GM18858 (cell line): ENCODE data around the gene NUDT9.
A peak's percentile ranks its signal among the peaks of the same experiment; 100 is the strongest.
"Not testable (repeated sequence)": the region's sequence is repeated elsewhere in the genome, so short reads cannot be mapped to it uniquely, and the experiment has no call there.

ENCODE experiments used
- ATAC-seq: cut with Tn5 transposase; IDR thresholded peaks from one replicate; pipeline ENCODE4 v1.9.1; 2021; ENCODE audit not compliant: unreplicated experiment

Gene NUDT9

DNA sequence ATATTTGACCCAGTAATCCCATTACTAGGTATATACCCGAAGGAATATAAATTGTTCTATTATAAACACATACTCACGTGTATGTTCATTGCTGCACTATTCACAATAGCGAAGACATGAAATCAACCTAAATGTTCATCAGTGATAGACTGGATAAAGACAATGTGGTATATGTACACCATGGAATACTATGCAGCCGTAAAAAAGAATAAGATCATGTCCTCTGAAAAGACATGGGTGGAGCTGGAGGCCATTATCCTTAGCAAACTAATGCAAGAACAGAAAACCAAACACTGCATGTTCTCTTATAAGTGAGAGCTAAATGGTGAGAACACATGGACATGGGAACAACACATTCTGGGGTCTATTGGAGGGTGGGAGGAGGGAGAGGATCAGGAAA, 36.5 kb downstream of the NUDT9 start:
- ATAC-seq: no peak

DNA sequence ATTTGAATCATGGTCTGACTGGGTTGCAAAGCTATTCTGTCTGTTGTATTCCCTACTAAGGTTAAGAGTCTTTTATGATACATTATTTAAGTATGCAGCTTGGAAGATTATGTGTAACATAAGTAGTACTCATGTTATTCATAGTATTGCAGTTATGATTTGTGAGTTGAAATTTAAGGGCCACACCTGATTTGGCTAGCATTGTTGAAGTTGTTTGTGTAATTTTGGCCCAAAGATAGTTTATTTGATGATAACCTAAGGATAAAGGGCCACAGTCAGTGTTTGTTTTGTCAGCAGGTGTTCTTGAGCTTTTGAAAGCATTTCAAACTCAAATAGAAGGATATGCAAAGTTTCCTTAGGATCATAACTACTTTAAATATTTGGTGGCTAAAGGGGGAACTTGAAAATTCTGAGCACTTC, 38.9 kb downstream of the NUDT9 start:
- no peak for ATAC-seq

DNA sequence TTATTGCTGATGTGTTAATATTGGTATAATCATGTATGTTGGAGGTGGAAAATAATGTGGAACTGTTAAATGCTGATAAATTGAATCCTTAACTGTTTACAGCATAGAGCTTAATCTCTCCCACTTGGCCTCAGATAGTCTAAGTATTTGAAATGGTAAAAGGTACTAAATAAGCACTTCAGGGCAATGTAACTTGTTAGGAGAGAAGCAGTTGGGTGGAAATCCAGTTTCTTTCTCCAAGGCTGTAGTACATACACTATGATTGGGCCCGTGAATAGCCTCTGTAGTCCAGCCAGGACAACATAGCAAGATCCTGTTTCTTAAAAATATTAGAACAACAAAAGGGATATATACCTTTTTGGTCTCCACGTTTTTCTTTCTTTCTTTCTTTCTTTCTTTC, 39.7 kb downstream of the NUDT9 start:
- no peak for ATAC-seq

DNA sequence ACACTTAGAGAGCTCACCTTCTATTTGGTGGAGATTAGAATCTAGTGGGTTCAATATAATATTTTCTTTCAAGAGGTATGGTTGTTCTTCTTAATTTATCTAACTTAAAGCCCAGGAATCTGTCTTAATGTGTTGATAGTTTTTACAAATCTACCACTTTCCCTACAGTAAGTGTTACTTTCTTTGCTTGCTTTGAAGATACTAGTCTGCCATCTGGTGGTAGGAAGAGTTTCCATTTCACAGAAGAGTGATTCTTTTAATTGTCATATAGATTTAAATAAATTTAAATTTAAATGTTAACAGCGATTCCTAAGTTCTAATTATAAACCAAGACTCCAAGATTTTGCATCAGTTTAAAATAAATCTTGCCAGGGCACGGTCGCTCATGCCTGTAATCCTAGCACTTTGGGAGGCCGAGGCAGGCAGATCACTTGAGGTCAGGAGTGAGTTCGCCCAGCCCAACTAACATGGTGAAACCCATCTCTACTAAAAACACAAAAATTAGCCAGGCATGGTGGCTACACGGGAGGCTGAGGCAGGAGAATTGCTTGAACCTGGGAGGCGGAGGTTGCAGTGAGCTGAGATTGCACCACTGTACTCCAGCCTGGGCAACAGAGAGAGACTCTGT, 43.5 kb downstream of the NUDT9 start:
- no peak for ATAC-seq

DNA sequence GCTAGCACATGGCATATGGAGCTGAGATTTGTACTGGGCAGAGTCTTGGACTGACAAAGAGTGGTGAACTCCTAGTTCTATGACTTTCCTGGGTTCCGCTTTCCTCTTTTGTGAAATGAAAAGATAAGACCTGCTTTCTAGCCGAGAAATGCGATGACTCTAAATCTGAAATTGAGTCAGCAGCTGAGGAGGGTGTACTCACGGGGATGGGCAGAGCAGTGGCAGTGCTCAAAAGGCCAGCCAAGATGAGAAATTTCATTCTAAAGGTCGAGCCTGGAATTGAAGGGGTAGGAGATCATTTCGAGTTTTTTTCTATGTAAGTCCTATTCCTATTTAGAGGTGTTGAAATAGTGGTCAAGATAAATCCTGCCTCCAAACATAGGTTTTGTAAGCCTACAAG, 47.0 kb downstream of the NUDT9 start:
- no peak for ATAC-seq

DNA sequence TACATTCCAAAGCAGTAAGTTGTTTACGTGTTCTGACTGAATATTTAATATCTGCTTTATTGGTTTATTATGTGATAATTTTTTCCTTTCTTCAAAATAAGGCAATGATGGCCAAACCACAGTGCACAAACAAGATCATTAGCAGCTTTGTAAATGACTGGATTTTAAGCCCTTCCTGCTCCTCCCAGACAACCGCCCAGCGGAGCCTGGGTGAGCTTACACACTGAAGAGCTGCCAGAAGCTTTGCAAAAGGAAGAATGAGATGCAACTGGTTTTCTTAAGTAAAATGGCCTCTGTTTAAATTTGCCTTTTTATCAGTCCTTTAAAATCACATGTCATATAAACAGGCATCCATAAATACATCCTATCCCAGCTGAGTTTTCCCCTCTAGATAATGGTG, 54.6 kb downstream of the NUDT9 start:
- no peak for ATAC-seq

DNA sequence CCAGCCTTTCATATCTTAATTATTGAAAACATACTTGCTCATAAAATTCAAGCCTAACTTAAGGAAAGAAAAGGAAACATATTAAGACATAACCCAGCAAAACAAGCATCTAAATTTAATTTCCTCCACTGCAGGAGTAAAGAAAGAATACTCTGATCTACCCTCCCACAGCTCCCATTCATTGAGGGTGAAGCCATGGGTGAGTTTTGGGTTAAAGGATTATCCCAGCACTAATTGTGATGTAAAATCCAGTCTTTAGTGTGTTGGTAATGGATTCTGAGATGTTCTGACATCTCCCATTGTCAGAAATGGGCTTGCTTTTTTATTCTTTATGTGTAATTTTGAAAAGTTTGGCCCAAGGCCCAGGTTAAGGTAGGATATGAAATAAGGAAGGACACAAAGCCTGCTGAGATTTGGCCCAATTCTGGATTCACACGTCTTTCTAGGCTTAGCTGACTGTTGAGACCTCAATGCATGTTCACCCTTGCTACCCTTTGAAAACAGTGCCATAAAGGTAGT, 56.4 kb downstream of the NUDT9 start:
- ATAC-seq: no peak

DNA sequence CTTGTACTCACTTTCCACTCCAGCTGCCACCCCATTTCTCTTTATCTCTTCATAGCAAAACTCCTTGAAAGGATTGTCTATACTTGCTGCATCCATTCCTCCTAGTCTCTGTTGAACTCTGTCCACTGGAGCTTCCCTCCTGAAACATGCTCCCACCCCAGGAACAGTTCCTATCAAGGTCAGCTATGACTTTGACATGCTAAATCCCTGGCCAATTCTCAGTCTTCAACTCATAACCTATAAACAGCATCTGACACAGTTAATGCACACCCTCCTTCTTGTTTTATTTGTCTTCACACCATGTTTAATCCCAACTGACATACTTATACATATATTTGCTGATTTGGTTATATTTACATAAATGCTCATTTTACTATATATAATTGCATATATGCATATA, 59.0 kb downstream of the NUDT9 start:
- ATAC-seq: no peak

DNA sequence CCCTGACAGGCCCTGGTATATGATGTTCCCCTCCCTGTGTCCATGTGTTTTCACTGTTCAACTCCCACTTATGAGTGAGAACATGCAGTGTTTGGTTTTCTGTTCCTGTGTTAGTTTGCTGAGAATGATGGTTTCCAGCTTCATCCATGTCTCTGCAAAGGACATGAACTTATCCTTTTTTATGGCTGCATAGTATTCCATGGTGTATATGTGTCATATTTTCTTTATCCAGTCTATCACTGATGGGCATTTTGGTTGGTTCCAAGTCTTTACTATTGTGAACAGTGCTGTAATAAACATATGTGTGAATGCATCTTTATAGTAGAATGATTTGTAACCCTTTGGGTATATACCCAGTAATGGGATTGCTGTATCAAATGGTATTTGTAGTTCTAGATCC, 60.9 kb downstream of the NUDT9 start:
- ATAC-seq: not testable (repeated sequence)

DNA sequence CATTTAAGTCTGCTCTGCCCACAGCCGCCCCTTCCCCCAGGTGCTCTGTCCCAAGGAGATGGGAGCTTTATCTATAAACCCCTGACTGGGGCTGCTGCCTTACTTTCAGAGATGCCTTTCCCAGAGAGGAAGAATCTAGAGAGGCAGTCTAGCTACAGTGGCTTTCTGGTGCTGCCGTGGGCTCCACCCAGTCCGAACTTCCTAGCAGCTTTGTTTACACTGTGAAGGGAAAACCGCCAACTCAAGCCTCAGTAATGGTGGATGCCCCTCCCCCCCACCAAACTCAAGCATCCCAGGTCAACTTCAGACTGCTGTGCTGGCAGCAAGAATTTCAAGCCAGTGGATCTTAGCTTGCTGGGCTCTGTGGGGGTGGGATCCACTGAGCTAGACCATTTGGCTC, 66.3 kb downstream of the NUDT9 start:
- ATAC-seq: not testable (repeated sequence)

DNA sequence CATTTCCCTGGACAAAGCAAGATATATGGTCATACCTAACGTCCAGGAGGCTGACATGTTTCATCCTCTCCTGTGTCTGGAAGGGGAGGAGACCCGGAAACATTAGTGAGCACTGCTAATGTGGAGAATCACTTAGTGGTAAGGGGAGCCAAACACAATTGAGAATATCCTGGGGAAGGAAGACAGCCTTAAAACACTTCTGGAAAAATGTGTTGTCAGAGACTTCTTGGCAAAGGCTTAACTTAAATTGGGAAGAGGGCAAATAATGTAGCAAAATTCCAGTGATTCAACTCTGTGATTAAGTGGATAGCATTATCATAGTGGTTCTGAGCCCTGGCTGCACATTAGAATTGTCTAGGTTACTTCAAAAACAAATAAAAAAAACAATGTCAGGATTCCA, 67.3 kb downstream of the NUDT9 start:
- no peak for ATAC-seq

DNA sequence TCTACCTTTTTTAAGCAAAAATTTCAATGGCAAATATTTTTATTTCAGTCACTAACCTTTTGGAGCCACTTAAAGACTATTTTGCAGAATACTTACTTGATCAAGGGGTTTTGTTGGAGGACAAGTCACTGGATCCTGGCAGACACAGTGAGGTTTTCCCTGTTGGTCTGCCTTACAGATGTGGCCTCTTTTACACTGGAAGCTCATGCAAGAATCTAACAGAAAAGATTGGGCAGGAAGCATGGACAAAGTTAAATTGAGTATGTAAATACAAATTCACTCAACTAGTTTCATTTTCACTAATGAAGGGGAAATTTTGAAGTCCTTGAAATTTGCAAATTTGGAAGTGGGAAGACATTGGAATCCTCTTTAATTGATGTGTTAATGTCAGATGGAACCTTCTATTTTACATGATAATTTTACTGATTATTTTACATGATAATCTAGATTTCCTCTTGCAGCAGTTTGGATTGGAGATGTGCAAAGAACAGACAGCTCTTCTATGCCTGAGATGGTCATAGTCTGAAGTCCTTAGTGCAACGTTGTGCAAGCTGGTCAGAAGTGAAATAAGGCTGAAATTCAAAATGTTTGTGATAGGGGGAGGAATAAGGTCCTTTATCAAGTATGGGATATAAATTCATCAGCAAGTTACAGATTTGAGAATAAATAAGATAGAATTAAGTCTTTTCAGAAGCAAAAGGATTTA, 68.4 kb downstream of the NUDT9 start:
- no peak for ATAC-seq

DNA sequence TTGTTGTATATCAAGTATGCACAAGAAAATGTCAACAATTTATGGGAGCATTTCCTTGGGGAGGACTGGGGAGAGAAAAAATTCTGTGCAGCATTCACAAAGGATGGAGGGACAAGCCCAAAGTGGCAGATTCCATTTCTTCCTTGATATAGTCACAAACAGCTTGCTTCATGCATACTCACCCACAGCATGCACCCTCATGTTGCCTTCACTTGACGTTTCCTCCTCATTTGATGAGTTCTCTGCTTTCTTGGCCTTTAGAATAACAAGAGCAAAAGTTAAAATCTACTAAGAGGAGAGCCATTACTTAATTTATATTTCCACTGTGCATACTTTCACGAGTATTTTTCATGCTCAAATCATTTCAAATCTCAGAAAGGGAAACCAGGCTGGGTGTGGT, 69.1 kb downstream of the NUDT9 start:
- no peak for ATAC-seq

DNA sequence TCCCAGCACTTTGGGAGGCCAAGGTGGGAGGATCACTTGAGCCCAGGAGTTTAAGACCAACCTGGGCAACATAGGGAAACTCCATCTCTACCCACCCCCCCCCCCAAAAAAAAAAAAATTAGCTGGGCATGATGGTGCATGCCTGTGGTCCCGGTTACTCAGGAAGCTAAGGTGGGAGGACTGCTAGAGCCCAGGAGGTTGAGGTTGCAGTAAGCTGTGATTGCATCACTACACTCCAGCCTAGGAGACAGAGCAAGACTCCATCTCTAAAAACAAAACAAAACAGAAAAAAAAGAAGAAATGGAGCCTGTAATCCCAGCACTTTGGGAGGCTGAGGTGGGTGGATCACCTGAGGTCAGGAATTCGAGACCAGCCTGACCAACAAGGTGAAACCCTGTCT, 69.5 kb downstream of the NUDT9 start:
- ATAC-seq: not testable (repeated sequence)

DNA sequence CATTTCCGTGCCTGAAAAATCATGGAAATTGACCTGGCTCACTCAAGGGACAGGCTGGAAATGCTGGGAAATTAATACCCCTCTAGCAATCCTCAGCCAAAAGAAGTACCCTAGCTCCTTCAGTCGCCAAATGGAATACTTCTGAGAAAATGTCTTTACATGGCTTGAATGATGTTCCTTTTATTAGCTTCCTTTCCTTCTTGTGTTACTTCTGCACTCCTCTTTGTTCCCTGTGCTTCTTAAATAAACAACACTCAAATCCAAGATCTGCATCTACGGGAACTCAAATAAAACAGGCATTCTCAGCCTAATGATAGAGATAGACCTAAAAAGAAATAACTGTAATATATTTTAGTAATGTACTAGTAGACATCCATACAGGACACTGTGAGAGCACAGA, 70.7 kb downstream of the NUDT9 start:
- no peak for ATAC-seq

DNA sequence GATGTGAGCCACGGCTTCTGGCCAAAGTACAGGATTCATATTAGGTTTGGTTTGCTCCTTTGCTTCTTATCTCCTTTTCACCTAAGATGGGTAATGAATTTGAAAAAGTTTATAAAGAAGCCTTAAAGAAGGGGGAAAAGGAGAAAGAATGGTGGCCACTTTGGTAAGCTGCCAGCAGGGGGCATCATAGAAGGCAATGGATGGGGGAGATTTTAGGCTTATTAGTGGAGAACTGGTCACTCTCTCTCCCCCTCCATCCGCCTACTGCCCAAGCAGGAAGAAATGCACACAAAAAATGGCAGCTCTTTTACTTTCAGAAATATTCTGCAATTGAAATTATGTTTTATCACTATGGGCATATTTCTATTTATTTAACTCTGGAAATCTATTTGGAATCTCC, 74.8 kb downstream of the NUDT9 start:
- ATAC-seq: no peak

DNA sequence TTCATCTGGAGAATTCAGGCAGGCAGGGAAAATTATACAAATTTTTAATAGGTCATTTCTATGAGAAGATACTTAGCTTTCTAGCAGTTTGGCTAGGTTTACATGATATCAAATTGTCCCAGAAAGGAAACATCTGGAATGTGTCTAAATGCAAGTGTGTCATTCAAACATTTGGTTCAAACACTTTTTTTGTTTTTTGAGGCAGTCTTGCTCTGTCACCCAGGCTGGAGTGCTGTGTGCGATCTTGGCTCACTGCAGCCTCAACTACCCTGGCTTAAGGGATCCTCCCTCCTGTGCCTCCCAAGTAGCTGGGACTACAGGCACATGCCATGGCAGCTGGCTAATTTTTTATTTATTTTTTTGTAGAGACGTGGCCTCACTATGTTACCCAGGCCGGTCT, 75.2 kb downstream of the NUDT9 start:
- no peak for ATAC-seq

DNA sequence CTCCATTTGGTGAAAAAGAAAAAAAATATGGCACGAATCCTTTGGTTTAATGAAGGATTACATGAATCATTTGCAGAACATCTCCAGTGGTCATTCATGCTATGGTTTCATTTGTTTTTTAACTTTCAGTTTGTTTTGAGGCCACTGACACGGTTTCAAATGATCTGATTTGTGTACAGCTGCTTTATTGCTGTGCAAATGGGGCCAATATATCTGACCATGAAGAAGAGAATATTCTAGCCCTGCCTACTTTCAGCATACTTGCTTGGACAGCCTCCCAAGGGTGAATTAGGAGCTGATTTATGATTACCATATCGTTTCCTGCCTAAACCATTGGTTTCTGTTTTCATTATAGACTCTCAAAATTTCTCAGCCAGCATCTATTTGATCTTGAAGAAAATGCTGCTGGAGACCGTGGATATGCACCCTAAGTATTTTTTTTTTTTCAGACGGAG, 76.1 kb downstream of the NUDT9 start:
- peak; percentile 52 for ATAC-seq

DNA sequence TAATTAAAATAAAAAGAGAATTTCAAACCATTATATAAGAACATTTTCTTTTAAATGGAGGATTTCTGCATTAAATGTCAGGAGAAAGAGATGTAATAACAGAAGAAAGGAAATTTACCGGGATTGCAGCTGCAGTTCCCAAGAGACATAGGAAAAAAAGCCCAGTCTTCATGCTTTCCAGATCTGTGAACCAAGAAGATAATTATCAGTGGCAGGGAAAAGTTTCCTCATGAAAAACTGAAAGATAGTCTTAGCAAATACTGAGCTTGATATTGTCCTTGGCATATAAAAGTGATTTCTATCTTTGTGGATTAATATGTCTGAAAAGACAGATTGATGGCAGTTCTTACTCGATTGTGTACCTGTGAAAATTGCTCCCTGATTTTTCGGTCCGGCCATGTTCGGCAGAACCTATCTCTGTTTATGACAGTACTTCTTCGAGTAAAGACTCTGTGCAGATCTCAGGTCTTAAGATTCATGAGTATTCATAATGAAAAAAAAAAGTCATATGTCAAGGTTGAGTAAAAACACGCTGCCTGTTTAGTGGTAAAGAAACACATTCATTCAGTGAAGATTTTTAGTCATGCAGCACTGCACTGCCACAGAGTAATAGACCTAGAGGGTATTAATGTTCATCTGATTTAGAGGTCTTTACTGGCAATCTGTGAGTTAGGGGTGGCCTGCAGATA, 77.2 kb downstream of the NUDT9 start:
- peak; percentile 80 for ATAC-seq

DNA sequence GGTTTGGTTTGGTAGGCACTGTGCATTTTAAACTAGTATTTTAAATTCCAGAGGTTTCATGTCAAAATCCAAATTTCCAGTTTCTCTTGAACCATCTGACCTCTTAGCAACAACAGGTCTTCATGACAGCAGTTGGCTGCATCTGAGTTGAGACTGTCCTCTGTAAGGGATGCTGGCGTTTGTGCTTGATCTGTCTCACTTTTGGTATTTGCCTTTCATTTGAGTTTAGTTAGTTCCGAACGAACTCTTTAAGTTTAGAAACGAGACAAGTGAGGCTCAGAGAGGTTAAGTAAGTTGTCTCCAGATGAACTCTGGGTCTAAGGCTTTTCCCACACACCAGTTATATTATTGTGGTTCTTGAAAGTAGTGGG, 77.7 kb downstream of the NUDT9 start:
- ATAC-seq: peak; percentile 33

DNA sequence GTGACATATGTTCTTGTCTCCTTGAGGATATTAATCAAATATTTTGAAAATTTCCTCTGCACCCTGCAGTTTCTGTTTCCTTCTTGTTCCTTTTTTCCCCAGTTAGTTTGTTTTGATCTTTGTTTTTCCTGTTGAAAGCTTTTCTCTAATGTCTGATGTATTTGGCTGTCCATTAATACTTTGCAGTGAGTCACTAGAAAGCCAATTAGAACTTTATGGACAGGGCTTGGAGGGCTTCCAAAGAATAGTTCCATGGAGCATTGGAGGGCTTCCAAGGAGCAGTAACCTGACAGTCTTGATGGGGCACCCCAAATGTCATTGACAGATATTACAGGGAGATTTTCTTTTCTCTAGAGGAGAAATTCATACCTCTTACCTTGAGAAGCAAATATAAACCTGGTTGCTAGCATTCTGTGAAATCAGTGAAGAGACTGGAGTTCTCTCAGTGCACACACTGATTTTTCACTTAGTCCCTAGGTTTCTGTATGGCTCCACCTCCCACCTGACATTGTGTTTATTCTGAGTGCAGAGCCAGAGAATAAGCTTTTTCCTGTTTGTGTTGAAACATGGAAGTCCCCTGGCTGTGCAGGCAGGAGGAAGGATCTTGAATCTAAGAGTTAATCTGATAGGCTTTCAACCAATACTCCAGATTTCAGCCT, 80.3 kb downstream of the NUDT9 start:
- ATAC-seq: no peak

DNA sequence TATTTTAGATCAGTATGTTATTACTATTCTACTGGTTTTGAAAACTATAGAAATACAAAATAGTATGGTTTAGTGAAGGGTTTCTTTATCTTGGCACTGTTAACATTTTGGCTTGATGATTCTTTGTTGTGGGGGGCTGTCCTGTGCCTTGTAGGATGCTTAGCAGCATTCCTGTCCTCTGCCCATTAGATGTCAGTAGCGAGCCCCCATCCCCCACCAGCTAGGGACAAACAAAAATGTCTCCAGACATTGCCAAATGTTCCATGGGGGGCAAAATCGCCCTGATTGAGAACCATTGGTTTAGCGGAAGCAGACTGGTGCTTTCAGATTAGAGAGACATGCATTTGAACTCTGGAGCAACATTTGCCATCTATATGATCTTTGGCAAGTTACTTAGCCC, 83.5 kb downstream of the NUDT9 start:
- no peak for ATAC-seq
